ENCODE measurements around the gene GTF2E1.

GTF2E1 gene

GRCh38 chr3:120742198-120742848, at the start of gene GTF2E1, which contains the start of gene RABL3:
Gene GTF2E1 (plus strand): TSS chr3:120742744. CDS start chr3:120750553, 7,809 bp downstream.
Gene RABL3 (minus strand): TSS chr3:120742516. CDS start chr3:120742507, 9 bp downstream.
- peak within 1 kb of the TSS; percentile 98 for H3K27ac ChIP-seq
- in situ Hi-C loops (cut with HindIII; ENCODE audit: low pct_ligation_motif_present, low sequenced_read_pairs): no loop called here
- H3K27me3 ChIP-seq (replicated peaks): no peaks in the 10 kb centered on the region
- peaks cover 1% of the 10 kb centered on the region for H3K36me3 ChIP-seq (replicated peaks)
- peak within 1 kb of the TSS; percentile 93 for H3K4me3 ChIP-seq (ENCODE audit: low read depth, low read length)
- TF ChIP-seq CTCF (IDR thresholded peaks at IDR 0.05; ENCODE audit: low read depth, low read length, missing control alignments): no peak
- peak; percentile 100 for DNase-seq

GRCh38 chr3:120693439-120694171, 48.9 kb upstream of the GTF2E1 start:
- no peaks in the 10 kb centered on the region for H3K27me3 ChIP-seq (replicated peaks)
- no peaks in the 10 kb centered on the region for H3K36me3 ChIP-seq (replicated peaks)
- no peak for DNase-seq
- no peak overlapping the region for H3K4me3 ChIP-seq (ENCODE audit: low read depth, low read length)
- peak overlapping the region; percentile 29 for H3K27ac ChIP-seq
- in situ Hi-C loops (cut with HindIII; ENCODE audit: low pct_ligation_motif_present, low sequenced_read_pairs): no loop called here
- no peak for TF ChIP-seq CTCF (IDR thresholded peaks at IDR 0.05; ENCODE audit: low read depth, low read length, missing control alignments)

GRCh38 chr3:120699333-120699732, 43.2 kb upstream of the GTF2E1 start:
- Histone ChIP-seq H3K36me3 (replicated peaks) (no peaks in the 10 kb centered on the region), H3K4me3 (ENCODE audit: low read depth, low read length) (no peak overlapping the region), H3K27me3 (replicated peaks) (no peaks in the 10 kb centered on the region), H3K27ac (no peak overlapping the region)
- in situ Hi-C loops (cut with HindIII; ENCODE audit: low pct_ligation_motif_present, low sequenced_read_pairs): no loop called here
- no peak for TF ChIP-seq CTCF (IDR thresholded peaks at IDR 0.05; ENCODE audit: low read depth, low read length, missing control alignments)
- no peak for DNase-seq

GRCh38 chr3:120705884-120706582, 36.5 kb upstream of the GTF2E1 start:
- DNase-seq: no peak
- in situ Hi-C loops (cut with HindIII; ENCODE audit: low pct_ligation_motif_present, low sequenced_read_pairs): no loop called here
- no peak for TF ChIP-seq CTCF (IDR thresholded peaks at IDR 0.05; ENCODE audit: low read depth, low read length, missing control alignments)
- no peak overlapping the region for H3K27ac ChIP-seq
- H3K36me3 ChIP-seq (replicated peaks): no peaks in the 10 kb centered on the region
- H3K4me3 ChIP-seq (ENCODE audit: low read depth, low read length): no peak overlapping the region
- H3K27me3 ChIP-seq (replicated peaks): no peaks in the 10 kb centered on the region

GRCh38 chr3:120706950-120707349, 35.6 kb upstream of the GTF2E1 start:
- in situ Hi-C loops (cut with HindIII; ENCODE audit: low pct_ligation_motif_present, low sequenced_read_pairs): no loop called here
- Histone ChIP-seq H3K27me3 (replicated peaks) (no peaks in the 10 kb centered on the region), H3K4me3 (ENCODE audit: low read depth, low read length) (no peak overlapping the region), H3K27ac (no peak overlapping the region), H3K36me3 (replicated peaks) (no peaks in the 10 kb centered on the region)
- TF ChIP-seq CTCF (IDR thresholded peaks at IDR 0.05; ENCODE audit: low read depth, low read length, missing control alignments): no peak
- no peak for DNase-seq
